Large intestine (tissue), 3 donors: Measurements from ENCODE around the gene CCDC6. TPM values are rescaled to one million over a fixed set of nuclear protein-coding genes. Genes with fewer than 3 reads are reported as not detected.
A peak's percentile ranks its signal among the peaks of the same experiment; 100 is the strongest.
"Not testable (repeated sequence)": the region's sequence is repeated elsewhere in the genome, so short reads cannot be mapped to it uniquely, and the experiment has no call there.

Experiments
- DNase-seq, 2 donors: peaks; one replicate each; pipeline versions ENCODE4 v3.0.0 to v3.0.0-alpha.2; 2013
- H3K27ac ChIP-seq: one replicate; pipeline ENCODE4 v1.5.1; 2013; ENCODE audit warnings: low read length
- H3K27me3 ChIP-seq: 2 replicates; pipeline ENCODE4 v1.6.1; 2013; ENCODE audit warnings: low read length; ENCODE audit not compliant: control insufficient read depth, insufficient read depth
- H3K36me3 ChIP-seq: 2 replicates; pipeline ENCODE4 v1.6.1; 2013; ENCODE audit warnings: low read length; ENCODE audit not compliant: control insufficient read depth, insufficient read depth
- H3K4me1 ChIP-seq: one replicate; pipeline ENCODE4 v1.6.1; 2013; ENCODE audit warnings: low read length; ENCODE audit not compliant: control insufficient read depth, insufficient read depth
- H3K4me3 ChIP-seq: one replicate; pipeline ENCODE4 v1.5.1; 2013; ENCODE audit warnings: low read length
- H3K9me3 ChIP-seq: one replicate; pipeline ENCODE4 v1.6.1; 2013; ENCODE audit warnings: mild to moderate bottlenecking, low read depth, low read length, moderate library complexity; ENCODE audit not compliant: control insufficient read depth
- WGBS: methylation state at CpG from one replicate; pipeline ENCODE4 v1.1.5; 2013; ENCODE audit warnings: low lambda C conversion rate; ENCODE audit not compliant: insufficient coverage; 5-methylcytosine and 5-hydroxymethylcytosine counted together
- polyA plus RNA-seq: library from polyadenylated mRNA; unstranded; fragments of 120-200 nt; gene quantifications from one replicate; pipeline ENCODE4 v1.2.1, GENCODE V29; 2013

The CCDC6 gene
- polyA plus RNA-seq, 1 donor, result 41.2 TPM

- peaks cover 2% of the 10 kb centered on the region for H3K4me1 ChIP-seq
- no peak overlapping the region for H3K27ac ChIP-seq
- no peak for DNase-seq
- no CpG with 5 or more reads among the region's 2 CpGs for WGBS
- H3K27me3 ChIP-seq, result no peaks in the 10 kb centered on the region
- H3K9me3 ChIP-seq, result no peaks in the 10 kb centered on the region
- no peaks in the 10 kb centered on the region for H3K36me3 ChIP-seq
- no peak overlapping the region for H3K4me3 ChIP-seq
Observed at GRCh38 chr10:59752278-59752940, 153.9 kb downstream of the CCDC6 start.

- H3K27me3 ChIP-seq, result no peaks in the 10 kb centered on the region
- no peak overlapping the region for H3K4me3 ChIP-seq
- no peak for DNase-seq
- no peak overlapping the region for H3K27ac ChIP-seq
- no peaks in the 10 kb centered on the region for H3K9me3 ChIP-seq
- no peaks in the 10 kb centered on the region for H3K36me3 ChIP-seq
- WGBS, result no CpG with 5 or more reads among the region's 12 CpGs
- peaks cover 2% of the 10 kb centered on the region for H3K4me1 ChIP-seq
Observed at GRCh38 chr10:59750155-59750945, 156.0 kb downstream of the CCDC6 start.

- Histone ChIP-seq H3K4me1 (peaks cover 2% of the 10 kb centered on the region), H3K27me3 (no peaks in the 10 kb centered on the region), H3K27ac (peak overlapping the region; percentile 22), H3K4me3 (no peak overlapping the region), H3K36me3 (no peaks in the 10 kb centered on the region), H3K9me3 (peaks cover 5% of the 10 kb centered on the region)
- peak; percentile 38 to 79 for DNase-seq
- WGBS, result no CpG with 5 or more reads among the region's 1 CpG
Observed at GRCh38 chr10:59748834-59749233, 157.5 kb downstream of the CCDC6 start.

GRCh38 chr10:59745163-59745650 is 161.1 kb downstream of the CCDC6 start:
- no peak for DNase-seq

GRCh38 chr10:59744762-59745161 is 161.6 kb downstream of the CCDC6 start:
- not testable (repeated sequence) for DNase-seq, H3K27me3 ChIP-seq, H3K27ac ChIP-seq, H3K4me1 ChIP-seq, H3K4me3 ChIP-seq, H3K36me3 ChIP-seq
- H3K9me3 ChIP-seq, result peaks cover 11% of the 10 kb centered on the region
- WGBS, result no CpG with 5 or more reads among the region's 6 CpGs

More at GRCh38 chr10:59745163-59745650, 161.1 kb downstream of the CCDC6 start:
- Histone ChIP-seq H3K4me1 (peaks cover 2% of the 10 kb centered on the region), H3K27ac (no peak overlapping the region), H3K27me3 (no peaks in the 10 kb centered on the region), H3K4me3 (no peak overlapping the region), H3K36me3 (no peaks in the 10 kb centered on the region), H3K9me3 (peaks cover 11% of the 10 kb centered on the region)
- WGBS, result 20% methylated on average over 1 of the region's 2 CpGs

GRCh38 chr10:59744156-59744555 is 162.2 kb downstream of the CCDC6 start:
- no CpG with 5 or more reads among the region's 32 CpGs for WGBS
- not testable (repeated sequence) for H3K4me3 ChIP-seq, H3K27ac ChIP-seq, DNase-seq, H3K27me3 ChIP-seq, H3K36me3 ChIP-seq, H3K4me1 ChIP-seq
- H3K9me3 ChIP-seq, result peaks cover 11% of the 10 kb centered on the region

GRCh38 chr10:59741583-59741982 is 164.8 kb downstream of the CCDC6 start:
- DNase-seq, result no peak
- H3K27me3 ChIP-seq, result no peaks in the 10 kb centered on the region
- peaks cover 11% of the 10 kb centered on the region for H3K9me3 ChIP-seq
- H3K4me3 ChIP-seq, result no peak overlapping the region
- no peak overlapping the region for H3K27ac ChIP-seq
- no CpG with 5 or more reads among the region's 5 CpGs for WGBS
- H3K4me1 ChIP-seq, result no peaks in the 10 kb centered on the region
- H3K36me3 ChIP-seq, result no peaks in the 10 kb centered on the region

- Histone ChIP-seq H3K4me3 (no peak overlapping the region), H3K27me3 (no peaks in the 10 kb centered on the region), H3K36me3 (no peaks in the 10 kb centered on the region)
Observed at GRCh38 chr10:59741048-59741447, 165.3 kb downstream of the CCDC6 start.

More at GRCh38 chr10:59741048-59741447, 165.3 kb downstream of the CCDC6 start:
- H3K27ac ChIP-seq, result no peak overlapping the region
- H3K9me3 ChIP-seq, result peaks cover 11% of the 10 kb centered on the region
- DNase-seq, result no peak
- no peaks in the 10 kb centered on the region for H3K4me1 ChIP-seq

Other genes starting within 250 kb of the CCDC6 start
- 2.6 TPM for gene SLC16A9, start 196.7 kb downstream of the CCDC6 start, polyA plus RNA-seq
- gene MRLN, start 153.1 kb downstream of the CCDC6 start, polyA plus RNA-seq, result 0.33 TPM